Uterus (tissue), 2 donors: ENCODE data around the gene LHX2.

ENCODE experiments used
- CTCF ChIP-seq, 4 experiments: fragments of 200-600 bp in 2 of 4; fragments of 450-650 bp in 2 of 4; sonication (generic) in 2 of 4; IDR thresholded peaks; one replicate each; pipeline ENCODE4 v1.5.1; 2016 to 2019; ENCODE audit warnings: antibody characterized with exemption in 4 of 4, mild to moderate bottlenecking in 2 of 4, moderate library complexity in 1 of 4
- POLR2A ChIP-seq, 2 donors: fragments of 450-650 bp; IDR thresholded peaks; one replicate each; pipeline ENCODE4 v1.6.1; 2016; ENCODE audit warnings: antibody characterized with exemption in 2 of 2, mild to moderate bottlenecking in 1 of 2, moderate library complexity in 1 of 2

- TF ChIP-seq CTCF (IDR thresholded peaks at IDR 0.05) = no peak
- TF ChIP-seq POLR2A (IDR thresholded peaks at IDR 0.05) = no peak
These were observed 7.0 kb upstream of the LHX2 start for GRCh38 chr9:124004593-124004992.
